GM19463 (cell line): ENCODE data around the gene TP53BP2.
"Not testable (repeated sequence)": the region's sequence is repeated elsewhere in the genome, so short reads cannot be mapped to it uniquely, and the experiment has no call there.

Experiments
- ATAC-seq: cut with Tn5 transposase; IDR thresholded peaks from one replicate; pipeline ENCODE4 v1.9.1; 2021; ENCODE audit warnings: mild to moderate bottlenecking, moderate library complexity; ENCODE audit not compliant: unreplicated experiment

The TP53BP2 gene

DNA sequence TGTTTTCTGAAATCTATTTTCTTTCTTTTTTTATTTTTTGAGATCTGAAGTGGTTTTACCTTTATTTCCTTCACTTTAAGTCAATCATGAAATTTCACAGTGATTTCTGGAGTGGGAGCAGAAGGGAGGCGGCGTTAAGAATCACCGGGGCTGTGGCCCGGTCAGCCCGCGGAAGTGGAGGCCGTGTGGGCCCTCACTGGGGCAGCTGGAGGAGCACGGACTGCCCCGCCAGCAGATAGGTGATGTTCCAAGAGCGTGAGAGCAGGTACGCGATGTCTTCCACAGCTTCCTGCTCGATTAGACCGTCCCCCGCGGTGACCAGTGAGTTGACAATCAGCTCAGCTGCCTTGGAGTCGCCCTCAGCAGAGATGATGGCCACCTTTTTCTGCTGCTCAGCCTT lies 10.6 kb upstream of the TP53BP2 start:
- no peak for ATAC-seq

DNA sequence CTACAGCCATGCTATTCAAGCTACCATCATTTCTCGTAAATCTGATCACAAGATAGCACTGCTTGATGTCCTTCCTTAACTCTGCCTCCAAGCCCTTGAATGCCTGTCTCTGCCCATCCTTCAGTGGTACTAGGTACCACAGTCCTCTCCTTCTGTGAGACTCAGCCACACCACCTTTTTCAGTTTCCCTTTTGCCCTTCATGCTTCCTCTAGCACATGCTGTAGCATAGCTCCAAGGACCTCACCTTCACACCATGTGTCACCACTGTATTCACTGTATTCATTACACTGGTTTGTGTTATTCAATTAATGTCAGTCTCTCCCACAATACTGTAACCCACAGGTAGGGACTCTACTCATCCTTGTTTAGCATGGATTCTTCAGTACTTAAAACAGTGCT lies 8.0 kb upstream of the TP53BP2 start:
- peak; percentile 56 for ATAC-seq

DNA sequence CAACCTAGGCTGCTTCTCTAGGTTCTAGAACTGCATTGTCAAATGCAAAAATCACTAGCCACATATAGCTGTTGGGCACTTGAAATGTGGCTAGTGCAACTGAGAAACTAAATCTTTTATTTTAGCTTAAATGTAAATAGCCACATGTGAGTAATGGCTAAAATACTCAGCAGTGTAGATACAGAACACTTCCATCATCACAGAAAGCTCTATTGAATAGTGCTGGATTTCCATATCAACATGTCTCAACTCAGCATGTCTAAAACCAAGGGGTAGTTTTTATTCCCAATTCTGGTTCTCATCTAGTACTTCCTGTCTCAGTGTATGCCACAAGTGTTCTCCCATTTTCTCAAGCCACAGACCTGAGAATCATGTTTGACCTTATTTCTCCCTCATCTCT lies 7.5 kb upstream of the TP53BP2 start:
- ATAC-seq, result no peak

DNA sequence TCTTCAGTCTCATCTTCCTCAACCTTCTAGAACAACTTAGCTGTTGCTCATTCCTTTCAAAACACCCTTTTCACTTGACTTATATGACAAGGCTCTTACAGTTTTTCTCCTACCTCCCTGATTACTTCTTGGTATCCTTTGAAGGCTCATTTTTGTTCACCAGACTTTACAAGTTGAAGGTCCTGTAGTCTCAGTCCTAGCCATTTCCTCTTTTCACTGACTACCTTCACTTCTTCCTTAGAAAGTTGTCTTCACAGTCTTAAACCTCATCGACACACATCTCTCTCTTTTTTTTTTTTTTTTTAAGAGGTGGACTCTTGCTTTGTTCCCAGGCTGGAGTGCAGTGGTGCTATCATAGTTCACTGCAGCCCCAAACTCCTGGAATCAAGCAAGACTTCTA lies 6.6 kb upstream of the TP53BP2 start:
- ATAC-seq, result no peak

DNA sequence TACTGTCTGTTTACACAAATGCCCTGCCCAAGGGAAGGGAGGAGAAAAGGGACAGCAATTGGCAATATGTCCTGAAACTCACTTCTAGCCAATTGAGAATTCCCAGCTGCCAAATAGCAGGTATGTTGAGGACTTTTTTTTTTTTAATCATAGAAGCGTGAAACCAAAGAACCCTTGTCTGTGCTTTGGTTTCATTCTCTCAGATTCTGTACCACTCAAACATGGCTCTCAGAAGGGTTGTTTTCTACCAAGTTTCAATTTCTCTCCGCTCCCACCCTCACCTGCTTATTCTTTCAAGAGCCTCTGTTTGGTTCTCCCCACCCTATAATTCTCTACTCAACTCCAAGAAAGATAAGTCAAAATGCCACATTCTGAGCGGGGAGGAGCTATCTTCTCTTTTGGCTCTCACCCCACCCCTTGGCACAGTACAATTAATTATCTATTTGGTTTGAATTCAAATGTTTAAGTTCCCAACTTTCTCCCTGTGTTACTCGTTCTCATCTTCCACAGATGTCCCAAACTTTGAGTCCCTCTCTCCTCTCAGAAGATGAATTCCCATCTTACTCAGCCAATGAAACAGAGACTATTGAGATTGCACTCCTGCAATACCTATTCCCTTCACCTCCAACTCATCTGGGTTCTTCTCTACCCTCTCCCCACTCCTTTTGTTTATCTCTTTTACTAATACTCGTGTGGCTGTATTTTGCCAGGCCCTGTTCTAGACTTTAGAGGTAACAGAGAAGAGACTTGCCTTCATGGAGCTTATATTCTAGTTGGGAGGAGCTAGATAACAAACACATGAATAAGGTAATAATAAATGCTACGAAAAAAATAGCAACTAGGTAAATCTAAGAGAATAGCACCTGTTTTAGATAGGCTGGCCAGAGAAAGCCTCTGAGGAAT lies 3.9 kb upstream of the TP53BP2 start:
- ATAC-seq, result peak; percentile 16

DNA sequence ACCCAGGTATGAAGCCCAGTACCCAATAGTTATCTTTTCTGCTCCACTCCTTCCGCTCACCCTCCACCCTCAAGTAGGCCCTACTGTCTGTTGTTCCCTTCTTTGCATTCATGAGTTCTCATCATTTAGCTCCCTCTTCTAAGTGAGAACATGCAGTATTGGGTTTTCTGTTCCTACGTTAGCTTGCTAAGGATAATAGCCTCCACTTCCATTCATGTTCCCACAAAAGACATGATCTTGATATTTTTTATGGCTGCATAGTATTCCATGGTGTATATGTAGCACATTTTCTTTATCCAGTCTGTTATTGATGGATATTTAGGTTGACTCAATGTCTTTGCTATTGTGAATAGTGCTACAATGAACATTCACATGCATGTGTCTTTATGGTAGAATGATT lies 2.8 kb upstream of the TP53BP2 start:
- no peak for ATAC-seq

DNA sequence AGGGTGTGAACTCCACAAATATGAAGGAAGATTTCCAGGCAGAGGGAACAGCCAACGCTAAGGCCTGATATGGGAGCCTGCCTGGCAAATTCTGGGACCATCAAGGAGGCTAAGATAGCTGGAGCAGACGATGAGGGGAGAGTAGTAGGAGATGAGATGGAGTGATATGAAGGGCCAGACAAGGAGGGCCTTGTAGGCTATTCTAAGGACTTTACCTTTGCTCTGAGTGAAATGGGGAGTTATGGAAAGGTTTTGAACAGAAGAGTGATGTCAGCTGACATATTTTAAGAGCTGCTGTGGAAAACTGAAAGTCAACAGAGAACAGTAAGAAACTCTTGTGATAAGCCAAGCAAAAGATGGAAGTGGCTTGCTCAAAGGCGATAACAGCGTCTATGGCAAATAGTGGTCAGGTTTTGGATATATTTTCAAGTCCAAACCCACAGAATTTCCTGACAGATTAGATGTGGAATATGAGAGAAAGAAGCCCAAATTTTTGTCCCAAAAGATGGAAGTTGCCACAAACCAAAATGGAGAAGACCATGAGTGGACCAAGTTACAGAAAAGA lies 2.1 kb upstream of the TP53BP2 start:
- ATAC-seq, result no peak

DNA sequence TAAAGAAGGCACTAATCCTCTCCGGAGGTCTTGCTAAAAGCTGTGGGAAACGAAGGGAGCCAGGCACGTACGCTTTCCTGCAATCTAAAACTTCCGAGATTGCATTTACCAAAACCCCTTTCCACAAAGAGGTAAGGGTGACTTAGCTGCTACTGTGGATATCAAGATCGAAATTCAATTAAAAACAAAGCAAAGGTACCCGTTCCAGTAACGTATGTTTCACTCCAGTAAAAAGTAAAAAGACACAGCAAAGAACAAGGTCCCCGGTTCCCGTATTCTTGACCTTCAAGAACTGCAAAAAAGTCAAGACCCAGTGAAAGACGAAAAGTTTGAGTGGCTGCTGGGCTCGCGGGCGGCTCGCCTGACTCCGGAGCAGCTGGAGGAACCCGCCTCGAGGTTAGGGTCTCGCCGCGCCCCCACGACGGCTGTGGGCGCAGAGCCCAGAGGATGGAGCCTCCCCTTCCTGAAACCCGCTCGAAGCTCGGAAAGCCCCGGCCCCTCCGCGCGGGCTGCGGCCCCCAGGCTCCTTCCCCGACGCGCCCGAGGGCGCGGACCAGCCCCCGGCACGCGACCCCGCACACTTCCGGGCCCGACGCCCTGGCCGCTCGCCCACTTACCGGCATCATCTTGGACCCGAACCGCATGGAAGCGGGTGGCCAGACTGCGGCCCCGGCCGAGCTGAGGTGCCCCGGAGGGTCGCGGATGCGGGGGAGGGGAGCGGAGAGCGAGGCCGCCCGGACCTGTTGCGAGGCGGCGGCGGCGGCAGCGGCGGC lies 524 bp downstream of the TP53BP2 start:
- ATAC-seq, result peak; percentile 18

DNA sequence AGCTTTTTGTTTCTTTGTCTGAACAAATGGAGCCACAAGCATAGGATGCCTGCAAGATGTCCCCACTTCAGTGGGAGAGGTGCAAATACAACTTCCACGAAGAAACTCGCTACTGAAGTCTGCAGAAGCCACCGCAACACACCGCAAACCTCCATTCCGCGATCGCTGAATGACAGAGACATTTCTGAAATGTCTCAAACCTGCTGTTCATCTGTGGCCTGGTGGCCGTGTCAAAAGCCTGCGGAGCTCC lies 1.0 kb downstream of the TP53BP2 start:
- ATAC-seq, result no peak

DNA sequence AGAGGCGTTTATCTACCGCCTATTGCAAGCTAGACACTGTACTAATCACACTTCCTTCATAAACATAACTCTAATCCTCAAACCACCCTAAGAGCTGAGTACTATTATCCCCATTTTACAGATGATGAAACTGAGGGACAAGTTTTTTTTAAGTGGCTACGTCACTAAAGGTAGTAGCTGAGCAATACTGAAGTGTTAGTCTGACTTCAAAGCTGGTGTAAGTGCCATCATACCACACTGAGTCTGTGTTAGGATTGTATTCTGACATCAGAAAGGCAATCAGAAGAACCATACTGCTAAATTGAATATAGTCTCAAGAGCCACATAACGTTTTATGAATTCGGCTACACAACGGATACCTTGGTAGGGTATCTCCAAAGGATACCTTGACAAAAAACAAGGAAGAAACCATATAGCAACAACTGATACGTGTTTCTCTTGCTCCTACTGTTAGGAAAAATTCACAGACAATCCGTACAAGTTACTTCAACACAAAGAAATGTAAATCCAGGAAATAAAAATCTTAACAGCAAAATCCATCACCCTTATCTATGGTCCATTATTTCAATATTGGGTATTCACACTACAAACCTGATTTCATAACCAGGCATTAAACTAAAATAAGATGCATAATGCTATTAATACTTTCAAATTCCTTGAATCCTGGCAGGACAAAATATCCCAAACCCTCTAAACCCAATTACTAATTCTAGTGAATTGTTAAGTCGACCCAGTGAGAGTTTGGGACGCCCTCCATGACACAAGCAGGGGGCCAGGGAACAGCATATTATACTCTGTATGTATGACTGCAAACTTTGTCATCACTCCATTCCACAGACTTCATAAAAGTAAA lies 1.6 kb downstream of the TP53BP2 start:
- ATAC-seq, result no peak

DNA sequence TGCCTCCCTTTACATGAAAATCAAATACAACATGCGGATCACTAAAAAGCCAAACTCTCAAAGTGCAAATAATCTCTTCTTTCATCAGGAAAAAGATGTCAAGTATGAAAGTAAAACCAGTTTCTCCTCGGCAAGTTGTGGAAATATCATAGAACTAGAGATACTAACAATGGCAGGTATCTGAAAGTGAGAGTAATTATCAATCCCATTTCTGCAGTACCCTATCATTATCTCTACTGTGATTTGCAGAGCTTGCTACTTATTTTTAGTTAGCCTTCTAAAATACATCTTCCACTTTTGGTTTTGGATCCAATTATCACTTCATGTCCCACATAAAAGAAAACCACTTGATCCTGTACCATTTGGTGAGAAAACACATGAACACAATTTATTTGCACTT lies 3.0 kb downstream of the TP53BP2 start:
- no peak for ATAC-seq

DNA sequence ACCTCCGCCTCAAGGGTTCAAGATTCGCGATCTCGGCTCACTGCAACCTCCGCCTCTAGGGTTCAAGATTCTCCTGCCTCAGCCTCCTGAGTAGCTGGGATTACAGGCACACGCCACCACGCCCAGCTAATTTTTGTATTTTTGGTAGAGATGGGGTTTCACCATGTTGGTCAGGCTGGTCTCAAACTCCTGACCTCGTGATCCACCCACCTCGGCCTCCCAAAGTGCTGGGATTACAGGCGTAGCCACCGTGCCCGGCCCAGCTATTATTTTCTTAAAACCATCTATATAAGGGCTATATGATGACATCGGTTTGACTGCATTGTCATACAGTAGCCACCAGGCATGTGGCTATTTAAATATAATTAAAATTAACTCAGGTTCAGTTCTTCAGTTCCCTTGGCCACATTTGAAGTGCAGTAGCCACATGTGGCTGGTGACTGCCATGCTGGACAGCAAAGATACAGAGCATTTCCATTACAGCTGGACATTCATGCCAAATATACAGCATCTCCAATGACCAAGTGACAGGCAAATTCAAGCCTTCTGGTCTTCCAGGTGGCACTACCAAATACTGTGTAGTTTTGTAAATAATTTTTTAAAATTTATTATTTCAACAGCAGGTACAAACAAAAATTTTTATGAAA lies 3.6 kb downstream of the TP53BP2 start:
- not testable (repeated sequence) for ATAC-seq

DNA sequence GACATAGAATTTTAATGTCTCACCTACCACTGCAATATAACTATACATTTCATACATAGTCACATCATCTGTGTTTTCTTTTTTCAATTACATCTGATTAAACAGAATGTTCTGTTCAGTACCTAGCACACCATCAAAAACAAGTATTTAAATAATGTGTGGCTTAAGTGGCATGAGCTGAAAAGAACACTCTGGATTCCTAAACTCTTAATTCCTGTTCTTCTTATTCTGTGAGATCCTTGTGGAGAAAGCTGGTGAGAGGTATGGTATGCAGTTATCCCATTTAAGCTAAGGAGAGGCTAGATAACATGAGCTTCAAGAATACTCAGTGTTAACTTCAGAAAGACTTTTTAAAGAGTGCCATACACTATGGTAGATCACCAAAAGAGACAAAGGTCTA lies 5.5 kb downstream of the TP53BP2 start:
- ATAC-seq, result no peak

DNA sequence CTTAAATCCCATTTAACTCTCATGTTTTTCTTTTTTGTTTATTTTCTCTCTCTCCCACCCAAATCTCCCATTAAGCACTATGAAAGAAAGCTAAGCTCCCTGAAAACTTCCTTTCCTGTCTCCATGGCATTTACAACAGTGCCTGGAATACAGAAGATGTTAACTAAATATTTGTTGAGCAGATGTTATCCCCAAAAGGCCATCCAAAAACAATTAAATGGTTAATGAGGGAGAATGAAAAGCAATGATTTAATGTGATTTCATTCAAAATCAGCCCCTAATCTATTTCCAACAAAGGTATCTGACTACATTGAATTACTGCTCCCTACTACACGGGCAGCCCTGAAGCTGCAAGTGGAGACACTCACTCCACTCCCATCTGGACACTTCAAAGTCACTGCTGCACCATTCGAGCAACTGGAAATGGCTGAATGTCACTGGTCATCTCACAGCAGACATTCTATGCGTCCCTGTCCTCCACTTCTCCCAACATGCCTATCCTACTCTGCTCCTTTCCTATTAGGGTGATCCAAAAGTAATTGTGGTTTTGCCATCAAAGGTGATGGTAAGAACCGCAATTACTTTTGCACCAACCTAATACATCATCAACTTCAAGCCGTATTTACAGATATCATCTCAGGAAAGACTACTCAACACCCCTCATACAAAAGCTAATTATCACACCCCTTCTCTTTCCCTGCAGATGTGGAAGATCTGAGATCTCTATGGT lies 7.5 kb downstream of the TP53BP2 start:
- ATAC-seq, result no peak

DNA sequence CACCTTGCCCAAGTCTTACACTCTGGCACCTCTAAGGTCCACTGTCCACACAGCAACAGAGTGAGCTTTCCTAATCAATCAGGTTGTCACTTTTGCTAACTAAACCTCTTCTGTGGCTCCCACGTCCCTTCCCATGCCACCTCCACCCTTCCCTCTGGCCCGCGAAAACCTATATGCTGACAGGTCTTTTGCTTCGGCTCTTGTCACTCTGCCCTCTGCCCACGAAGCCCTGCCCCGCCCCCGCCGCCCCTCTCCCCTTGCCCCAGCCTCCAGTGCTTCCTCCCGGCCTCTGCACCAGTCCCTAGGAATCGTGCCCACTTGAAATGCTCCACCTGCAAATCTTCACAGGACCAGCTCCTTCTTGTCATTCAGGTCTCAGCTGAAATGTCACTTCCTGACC lies 8.1 kb downstream of the TP53BP2 start:
- ATAC-seq, result no peak

DNA sequence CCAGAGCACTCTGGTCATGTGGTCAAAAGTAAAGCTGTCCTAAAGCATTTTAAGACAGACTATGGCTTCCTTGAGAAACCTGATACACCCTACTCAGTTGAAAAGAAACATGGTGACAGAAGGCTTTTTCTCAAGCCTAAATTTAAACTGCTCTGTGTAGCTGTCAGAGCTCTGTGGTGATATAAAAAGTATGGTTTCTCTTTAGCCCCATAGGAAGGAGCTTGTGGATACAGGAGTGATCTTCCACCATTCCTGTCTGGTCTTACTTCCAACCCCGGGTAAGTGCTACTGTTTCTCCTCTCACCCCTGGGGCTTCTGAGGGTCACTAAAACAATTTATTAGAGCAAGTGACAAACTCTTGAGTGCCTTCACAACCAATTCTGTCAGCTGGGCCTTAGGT lies 8.5 kb downstream of the TP53BP2 start:
- ATAC-seq, result no peak

DNA sequence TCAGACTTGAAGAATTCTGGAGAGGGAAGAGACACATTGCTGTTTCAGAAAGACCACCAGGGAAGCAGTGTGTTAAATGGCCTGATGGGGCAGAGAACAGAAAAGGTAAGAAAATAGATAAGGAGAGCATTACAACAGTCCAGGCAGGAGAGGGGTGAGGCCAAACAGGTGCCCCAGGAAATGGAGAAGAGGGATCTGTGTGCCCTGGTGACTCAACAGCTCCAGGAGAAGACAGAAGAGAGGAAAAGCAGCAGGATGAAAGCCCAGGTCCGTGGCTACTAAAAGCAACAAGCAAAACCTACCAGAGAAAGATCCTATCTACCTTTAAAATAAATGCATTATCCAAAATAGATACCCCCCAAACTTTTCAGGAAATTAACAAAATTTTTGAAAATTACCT lies 9.2 kb downstream of the TP53BP2 start:
- ATAC-seq, result no peak

DNA sequence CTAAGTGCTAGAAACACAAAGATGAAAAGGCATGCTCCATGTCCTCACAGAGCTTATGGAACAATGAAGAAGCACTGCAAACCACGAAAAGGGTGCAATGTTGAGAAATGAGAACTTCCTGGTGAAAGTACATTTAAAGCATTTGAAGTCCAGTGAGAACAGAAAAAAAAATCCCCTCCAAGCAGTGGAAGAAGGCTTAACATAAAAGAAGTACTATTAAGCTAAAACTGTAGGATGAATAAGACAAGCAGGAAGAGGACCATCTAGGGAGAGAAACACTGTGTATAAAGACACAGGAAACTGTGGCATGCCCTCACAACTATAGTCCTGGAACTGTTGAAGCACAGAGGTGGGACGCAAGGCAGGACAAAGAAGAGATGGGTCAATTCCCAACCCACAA lies 10.0 kb downstream of the TP53BP2 start:
- no peak for ATAC-seq

DNA sequence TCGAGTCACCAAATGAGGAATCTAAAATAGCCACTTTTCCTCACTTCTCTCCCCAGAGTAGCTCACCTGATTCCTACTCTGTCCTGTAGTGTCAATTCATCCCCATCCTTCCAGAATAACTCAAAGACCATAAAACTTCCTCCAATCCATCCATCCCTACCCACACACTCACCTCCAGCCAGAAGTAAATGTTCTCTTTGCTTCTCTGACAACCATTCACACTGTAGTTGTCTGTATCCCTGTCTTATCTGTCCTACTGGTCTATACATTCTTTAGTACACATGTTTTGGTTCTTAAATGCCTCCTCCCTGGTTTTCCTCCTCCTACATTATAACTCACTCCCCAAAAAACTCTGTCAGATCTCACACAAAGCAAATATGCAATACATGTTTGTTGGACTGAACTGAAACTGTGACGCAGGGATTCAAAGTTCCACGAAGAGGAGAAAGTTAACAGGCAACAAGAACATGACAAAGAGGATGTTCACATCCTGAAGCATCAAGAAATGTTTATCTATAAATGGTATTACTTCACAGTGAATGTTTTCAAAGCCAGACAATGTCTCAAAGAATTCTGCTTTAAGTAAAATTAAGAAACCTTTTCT lies 11.0 kb downstream of the TP53BP2 start:
- no peak for ATAC-seq

DNA sequence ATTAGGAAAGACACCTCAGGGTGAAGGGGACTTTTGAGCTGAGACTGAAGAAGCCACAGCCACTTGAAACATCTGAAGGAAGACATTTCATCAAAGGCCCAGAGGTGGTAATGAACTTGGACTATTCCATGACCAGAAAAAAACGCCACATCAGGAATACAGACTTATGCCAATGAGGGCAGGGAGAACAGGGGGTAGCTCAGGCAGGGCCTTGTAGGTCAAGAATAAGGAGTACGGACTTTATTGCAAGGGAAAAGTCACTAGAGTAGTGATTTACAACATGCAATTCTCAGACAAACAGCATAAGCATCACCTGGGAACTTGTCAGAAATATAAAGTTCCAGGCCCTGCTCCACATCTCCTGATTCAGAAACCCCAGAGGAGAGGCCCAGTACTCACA lies 11.8 kb downstream of the TP53BP2 start:
- no peak for ATAC-seq
